SH-SY5Y (cell line): ENCODE measurements around the gene RELT.

ENCODE experiments used
- GATA2 ChIP-seq: IDR thresholded peaks from 2 replicates; pipeline ENCODE4 v1.6.1; 2011; ENCODE audit warnings: mild to moderate bottlenecking, low read depth, low read length
- GATA3 ChIP-seq: IDR thresholded peaks from 2 replicates; pipeline ENCODE4 v1.6.1; 2011; ENCODE audit warnings: low read depth, mild to moderate bottlenecking, low read length, moderate library complexity

DNA sequence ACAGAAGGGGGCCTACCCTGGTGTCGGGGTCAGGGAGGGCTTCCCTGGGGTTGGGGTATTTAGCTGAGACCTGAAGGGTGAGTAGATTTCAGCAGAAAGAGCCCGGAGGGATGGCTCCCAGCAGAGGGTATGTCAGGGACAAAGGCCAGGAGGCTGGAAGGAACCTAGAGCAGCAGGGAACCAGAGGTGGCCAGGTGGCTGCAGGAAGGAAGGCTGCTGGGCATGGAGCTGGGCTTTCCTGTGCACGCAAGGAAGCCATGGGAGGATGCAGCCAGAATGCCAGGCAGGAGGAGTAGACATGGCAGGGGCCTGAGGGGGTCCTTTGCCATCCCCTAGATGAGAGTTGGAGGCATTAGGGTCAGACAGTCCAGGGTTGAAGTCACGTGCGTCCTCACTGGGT lies 27.4 kb upstream of the RELT start:
- TF ChIP-seq GATA3 (no peak), GATA2 (no peak)
